K562 (cell line): ENCODE results near the gene LRRK2.

Experiments
- BACH1 ChIP-seq: fragments of 200-800 bp; sonication (Bioruptor generic); IDR thresholded peaks from 2 replicates; pipeline ENCODE4 v1.6.1; 2016; ENCODE audit warnings: missing genetic modification characterization, missing compliant biosample characterization
- BRCA1 ChIP-seq, 2 experiments: fragments of 450-650 bp in 1 of 2; sonication (generic) in 1 of 2; formaldehyde crosslinking in 1 of 2; IDR thresholded peaks; 2 replicates each; pipeline versions ENCODE4 v1.5.0 to v1.6.1; 2017 to 2020; ENCODE audit warnings: mild to moderate bottlenecking in 1 of 2, missing genetic modification reagents in 1 of 2
- EZH2 ChIP-seq: IDR thresholded peaks from 2 replicates; pipeline ENCODE4 v1.6.1; 2012; ENCODE audit warnings: low read depth, mild to moderate bottlenecking, inconsistent platforms, low read length, borderline replicate concordance
- PCBP1 ChIP-seq: fragments of 200-400 bp; formaldehyde crosslinking; IDR thresholded peaks from 2 replicates; pipeline ENCODE4 v1.6.1; 2018; ENCODE audit warnings: mild to moderate bottlenecking, low read depth, low read length; ENCODE audit not compliant: poor library complexity, severe bottlenecking
- POLR2A ChIP-seq: fragments of 450-650 bp; conservative IDR thresholded peaks from 2 replicates; pipeline ENCODE4 v1.6.1; 2016
- SP1 ChIP-seq: sonication (generic); formaldehyde crosslinking; IDR thresholded peaks from 2 replicates; pipeline ENCODE4 v1.8.1; 2022; ENCODE audit warnings: mild to moderate bottlenecking, missing genetic modification reagents
- TEAD4 ChIP-seq, 2 experiments: sonication (generic) in 1 of 2; formaldehyde crosslinking in 1 of 2; IDR thresholded peaks; 2 replicates each; pipeline versions ENCODE4 v1.6.1 to v1.8.0; 2012 to 2022; ENCODE audit warnings: borderline replicate concordance in 1 of 2, inconsistent platforms in 1 of 2, low read length in 1 of 2, mild to moderate bottlenecking in 1 of 2, missing genetic modification reagents in 1 of 2
- XRCC5 ChIP-seq: fragments of 200-400 bp; formaldehyde crosslinking; IDR thresholded peaks from 2 replicates; pipeline ENCODE4 v1.6.1; 2017; ENCODE audit warnings: low read depth, mild to moderate bottlenecking, low read length
- YY1 ChIP-seq, 3 experiments: IDR thresholded peaks; 2 replicates each; pipeline ENCODE4 v1.6.1; 2011; ENCODE audit warnings: low read length in 2 of 3, mild to moderate bottlenecking in 2 of 3, moderate library complexity in 2 of 3, borderline replicate concordance in 1 of 3, control low read depth in 1 of 3, low read depth in 1 of 3; ENCODE audit not compliant: insufficient read depth in 3 of 3, insufficient replicate concordance in 2 of 3, control insufficient read depth in 1 of 3, insufficient read length in 1 of 3; ENCODE audit errors: extremely low read depth in 1 of 3
- ZNF76 ChIP-seq: fragments of 250-450 bp; sonication (Bioruptor Pico); IDR thresholded peaks from 2 replicates; pipeline ENCODE4 v1.4.0; 2020; ENCODE audit warnings: mild to moderate bottlenecking, moderate library complexity, borderline replicate concordance

DNA sequence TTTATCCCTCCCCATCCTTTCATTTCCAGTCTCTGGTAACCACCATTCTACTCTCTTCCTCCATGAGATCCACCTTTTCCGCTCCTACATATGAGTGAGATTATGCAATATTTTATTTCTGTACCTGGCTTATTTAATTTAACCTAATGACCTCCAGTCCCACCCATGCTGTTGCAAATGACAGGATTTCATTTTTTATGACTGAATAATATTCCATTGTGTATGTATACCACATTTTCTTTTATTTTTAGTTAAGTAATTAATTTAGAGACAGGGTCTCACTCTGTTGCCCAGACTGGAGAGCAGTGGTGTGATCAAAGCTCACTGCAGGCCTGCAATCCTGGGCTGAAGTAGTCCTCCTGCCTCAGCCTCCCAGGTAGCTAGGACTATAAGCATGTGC, 2.6 kb downstream of the LRRK2 start:
- TF ChIP-seq EZH2 (no peak), SP1 (no peak), BRCA1 (IDR thresholded peaks at IDR 0.05) (no peak), BRCA1 (CRISPR knock-in tag; IDR thresholded peaks at IDR 0.05) (no peak), PCBP1 (no peak), XRCC5 (no peak), BACH1 (tag) (no peak), POLR2A (no peak), ZNF76 (CRISPR knock-in tag) (no peak), TEAD4 (IDR thresholded peaks at IDR 0.05; ENCODE audit: low read length) (no peak), TEAD4 (CRISPR knock-in tag; IDR thresholded peaks at IDR 0.05; ENCODE audit: borderline replicate concordance) (no peak), YY1 (IDR thresholded peaks at IDR 0.05; ENCODE audit: borderline replicate concordance in 1 of 3, control insufficient read depth in 1 of 3, extremely low read depth in 1 of 3, insufficient read depth in 3 of 3, insufficient read length in 1 of 3, insufficient replicate concordance in 2 of 3, low read depth in 1 of 3, low read length in 2 of 3) (no peak)
